Daoy (cell line): ENCODE results near the gene ARHGAP23. TPM values are rescaled to one million over a fixed set of nuclear protein-coding genes. Genes with fewer than 3 reads are reported as not detected.
A peak's percentile ranks its signal among the peaks of the same experiment; 100 is the strongest.

Experiments used
- DNase-seq: peaks from one replicate; pipeline ENCODE4 v3.0.0-alpha.2; 2015; ENCODE audit warnings: low read depth
- total RNA-seq: library from RNA; depleted of rRNA; stranded (reverse); fragments of >200 nt; shearing (Covaris generic); gene quantifications from 2 replicates; pipeline ENCODE4 v1.2.3, GENCODE V29; 2014; rRNA removed

ARHGAP23 gene
- total RNA-seq, 1 experiment from 2014 or later = 7.1 TPM

GRCh38 chr17:38550661-38551060 is 122.4 kb downstream of the ARHGAP23 start:
- peak; percentile 82 for DNase-seq

GRCh38 chr17:38551121-38551520 is 122.9 kb downstream of the ARHGAP23 start:
- DNase-seq = no peak

GRCh38 chr17:38552343-38552742 is 124.1 kb downstream of the ARHGAP23 start:
- no peak for DNase-seq

- DNase-seq = peak; percentile 38
These were observed 126.4 kb downstream of the ARHGAP23 start for GRCh38 chr17:38554430-38555350.

GRCh38 chr17:38556239-38556638 is 128.0 kb downstream of the ARHGAP23 start:
- DNase-seq = no peak

- no peak for DNase-seq
These were observed 129.1 kb downstream of the ARHGAP23 start for GRCh38 chr17:38557396-38557795.

- DNase-seq = peak; percentile 97
These were observed 129.8 kb downstream of the ARHGAP23 start for GRCh38 chr17:38557836-38558727.

GRCh38 chr17:38558728-38559050 is 130.4 kb downstream of the ARHGAP23 start:
- peak; percentile 37 for DNase-seq

- DNase-seq = peak; percentile 94
These were observed 131.0 kb downstream of the ARHGAP23 start for GRCh38 chr17:38559051-38559879.

- DNase-seq = no peak
These were observed 131.6 kb downstream of the ARHGAP23 start for GRCh38 chr17:38559880-38560230.

- no peak for DNase-seq
These were observed 132.4 kb downstream of the ARHGAP23 start for GRCh38 chr17:38560503-38561318.

GRCh38 chr17:38561416-38562214 is 133.4 kb downstream of the ARHGAP23 start:
- no peak for DNase-seq

Other genes with a start within 250 kb of the ARHGAP23 start
- 0.69 and 1.1 TPM in 2 replicates for gene TBC1D3, start 235.9 kb upstream of the ARHGAP23 start, total RNA-seq
- 39.9 and 51.7 TPM in 2 replicates for gene MRPL45, start 131.3 kb upstream of the ARHGAP23 start, total RNA-seq
- gene GPR179, start 84.5 kb upstream of the ARHGAP23 start, total RNA-seq = under 0.01 and 0.11 TPM in 2 replicates
- 5.1 and 10.1 TPM in 2 replicates for gene SOCS7, start 76.6 kb upstream of the ARHGAP23 start, total RNA-seq
- gene SRCIN1, start 177.5 kb downstream of the ARHGAP23 start, total RNA-seq = 0.03 and 0.80 TPM in 2 replicates
- gene EPOP, start 246.5 kb downstream of the ARHGAP23 start, total RNA-seq = 7.0 and 8.2 TPM in 2 replicates